ENCODE measurements around the gene CPSF4L.

The CPSF4L gene

DNA sequence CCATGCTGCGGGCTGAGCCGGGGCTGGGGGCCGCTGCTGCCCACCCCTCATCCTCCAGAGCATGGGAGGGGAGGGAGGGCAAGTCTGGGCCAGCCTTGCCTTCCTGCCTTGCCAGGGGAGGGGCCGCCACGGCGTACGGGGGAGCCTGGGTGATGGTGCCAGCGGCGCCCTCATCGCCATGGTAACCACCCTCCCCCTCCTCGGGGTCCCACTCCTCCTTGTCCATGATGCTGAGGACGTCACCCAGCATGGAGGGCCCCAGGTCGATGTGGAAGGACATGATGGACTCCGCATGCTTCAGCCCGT is 23.9 kb upstream of the CPSF4L start:
- H3K4me2 ChIP-seq (ENCODE audit: low read length) = no peak overlapping the region
- peaks cover 38% of the 10 kb centered on the region for H3K79me2 ChIP-seq
- H3K36me3 ChIP-seq (ENCODE audit: control insufficient read depth, insufficient read depth, low read length) = no peaks in the 10 kb centered on the region
- no peak overlapping the region for H3K4me3 ChIP-seq (ENCODE audit: low read depth, low read length)
- H3K9ac ChIP-seq = no peak overlapping the region
- H3K9me3 ChIP-seq (ENCODE audit: control insufficient read depth, low read length) = no peaks in the 10 kb centered on the region
- TF ChIP-seq, protein P1, sequence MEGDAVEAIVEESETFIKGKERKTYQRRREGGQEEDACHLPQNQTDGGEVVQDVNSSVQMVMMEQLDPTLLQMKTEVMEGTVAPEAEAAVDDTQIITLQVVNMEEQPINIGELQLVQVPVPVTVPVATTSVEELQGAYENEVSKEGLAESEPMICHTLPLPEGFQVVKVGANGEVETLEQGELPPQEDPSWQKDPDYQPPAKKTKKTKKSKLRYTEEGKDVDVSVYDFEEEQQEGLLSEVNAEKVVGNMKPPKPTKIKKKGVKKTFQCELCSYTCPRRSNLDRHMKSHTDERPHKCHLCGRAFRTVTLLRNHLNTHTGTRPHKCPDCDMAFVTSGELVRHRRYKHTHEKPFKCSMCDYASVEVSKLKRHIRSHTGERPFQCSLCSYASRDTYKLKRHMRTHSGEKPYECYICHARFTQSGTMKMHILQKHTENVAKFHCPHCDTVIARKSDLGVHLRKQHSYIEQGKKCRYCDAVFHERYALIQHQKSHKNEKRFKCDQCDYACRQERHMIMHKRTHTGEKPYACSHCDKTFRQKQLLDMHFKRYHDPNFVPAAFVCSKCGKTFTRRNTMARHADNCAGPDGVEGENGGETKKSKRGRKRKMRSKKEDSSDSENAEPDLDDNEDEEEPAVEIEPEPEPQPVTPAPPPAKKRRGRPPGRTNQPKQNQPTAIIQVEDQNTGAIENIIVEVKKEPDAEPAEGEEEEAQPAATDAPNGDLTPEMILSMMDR (IDR thresholded peaks at IDR 0.05) = no peak
- H3K4me1 ChIP-seq = peaks cover 16% of the 10 kb centered on the region
- H2AFZ ChIP-seq = no peak overlapping the region
- H3K27me3 ChIP-seq (ENCODE audit: control insufficient read depth, insufficient read depth, low read length) = no peaks in the 10 kb centered on the region
- no peak overlapping the region for H3K27ac ChIP-seq

DNA sequence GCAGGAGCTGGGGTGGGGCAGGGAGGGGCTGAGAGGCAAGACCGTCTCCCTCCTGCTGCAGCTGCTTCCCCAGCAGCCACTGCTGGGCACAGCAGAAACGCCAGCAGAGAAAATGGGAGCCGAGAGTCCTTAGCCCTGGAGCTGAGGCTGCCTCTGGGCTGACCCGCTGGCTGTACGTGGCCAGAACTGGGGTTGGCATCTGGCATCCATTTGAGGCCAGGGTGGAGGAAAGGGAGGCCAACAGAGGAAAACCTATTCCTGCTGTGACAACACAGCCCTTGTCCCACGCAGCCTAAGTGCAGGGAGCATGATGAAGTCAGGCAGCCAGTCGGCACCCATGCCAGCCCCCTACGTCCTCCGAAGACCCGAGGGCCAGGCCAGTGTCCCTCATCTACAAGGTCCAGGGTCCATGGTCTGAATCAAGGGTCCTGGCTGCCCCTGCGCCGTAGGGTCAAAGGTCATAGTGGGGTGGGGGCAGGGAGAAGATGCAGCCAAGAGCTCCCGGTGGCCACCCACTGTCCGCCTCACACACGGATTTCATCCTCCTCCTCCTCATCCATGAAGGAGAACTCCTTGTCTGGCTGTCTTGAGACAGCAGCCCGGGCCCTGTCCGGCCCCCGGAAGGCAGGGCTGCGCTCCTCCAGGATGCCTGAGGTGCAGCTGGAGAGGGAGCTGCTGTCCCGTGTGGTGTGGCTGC is 23.4 kb upstream of the CPSF4L start:
- Histone ChIP-seq H2AFZ (no peak overlapping the region), H3K36me3 (ENCODE audit: control insufficient read depth, insufficient read depth, low read length) (no peaks in the 10 kb centered on the region), H3K9ac (no peak overlapping the region), H3K4me2 (ENCODE audit: low read length) (no peak overlapping the region), H3K27ac (no peak overlapping the region), H3K79me2 (peaks cover 34% of the 10 kb centered on the region), H3K27me3 (ENCODE audit: control insufficient read depth, insufficient read depth, low read length) (no peaks in the 10 kb centered on the region), H3K9me3 (ENCODE audit: control insufficient read depth, low read length) (no peaks in the 10 kb centered on the region), H3K4me1 (peaks cover 11% of the 10 kb centered on the region), H3K4me3 (ENCODE audit: low read depth, low read length) (no peak overlapping the region)
- TF ChIP-seq, protein P1 (IDR thresholded peaks at IDR 0.05) = no peak

DNA sequence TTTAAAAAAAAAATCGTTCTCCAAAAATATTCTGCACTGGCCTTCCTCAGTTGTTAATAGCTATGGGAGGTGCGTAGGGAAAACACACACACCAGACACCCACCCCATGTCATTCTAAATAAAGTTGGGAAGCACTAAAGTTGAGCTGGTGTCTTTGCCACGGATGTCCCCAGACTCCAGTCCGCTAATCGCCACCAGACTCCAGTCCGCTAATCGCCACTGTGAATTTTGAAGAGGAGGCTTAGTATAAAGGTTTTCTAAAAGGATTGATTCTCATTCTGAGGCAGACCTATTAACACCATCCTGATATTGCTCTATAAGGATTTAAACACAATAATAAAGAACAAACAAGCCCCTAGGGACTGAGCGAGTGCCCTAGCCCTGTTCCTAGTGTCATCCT is 22.7 kb upstream of the CPSF4L start:
- H3K4me3 ChIP-seq (ENCODE audit: low read depth, low read length) = no peak overlapping the region
- H3K4me1 ChIP-seq = peaks cover 9% of the 10 kb centered on the region
- H3K9me3 ChIP-seq (ENCODE audit: control insufficient read depth, low read length) = no peaks in the 10 kb centered on the region

DNA sequence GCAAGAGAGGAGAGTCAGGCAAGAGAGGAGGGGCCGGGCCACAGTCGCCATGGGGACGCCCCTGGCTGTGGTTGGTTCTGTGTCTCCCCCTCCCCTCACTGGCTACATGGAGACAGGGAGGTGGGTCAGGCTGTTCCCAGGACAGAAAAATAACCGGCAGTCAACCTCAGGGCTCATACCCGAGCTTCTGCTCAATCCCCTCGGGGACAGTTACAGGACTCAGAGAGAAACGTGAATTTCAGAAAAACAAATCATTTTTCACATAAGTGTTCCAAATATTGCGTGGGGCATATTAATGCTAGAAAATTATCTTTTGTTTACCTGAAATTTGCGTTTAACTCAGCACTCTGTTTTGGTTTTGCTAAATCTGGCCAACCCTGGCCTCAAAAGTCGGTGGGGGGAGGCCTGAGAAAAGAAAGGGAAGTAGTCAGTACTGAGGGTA is 22.2 kb upstream of the CPSF4L start:
- TF ChIP-seq, protein P1 (IDR thresholded peaks at IDR 0.05) = no peak
- no peak overlapping the region for H3K4me2 ChIP-seq (ENCODE audit: low read length)
- no peaks in the 10 kb centered on the region for H3K27me3 ChIP-seq (ENCODE audit: control insufficient read depth, insufficient read depth, low read length)
- H2AFZ ChIP-seq = no peak overlapping the region
- H3K79me2 ChIP-seq = peaks cover 31% of the 10 kb centered on the region
- H3K9me3 ChIP-seq (ENCODE audit: control insufficient read depth, low read length) = no peaks in the 10 kb centered on the region
- H3K36me3 ChIP-seq (ENCODE audit: control insufficient read depth, insufficient read depth, low read length) = no peaks in the 10 kb centered on the region
- no peak overlapping the region for H3K9ac ChIP-seq
- H3K27ac ChIP-seq = no peak overlapping the region
- H3K4me1 ChIP-seq = peaks cover 8% of the 10 kb centered on the region
- H3K4me3 ChIP-seq (ENCODE audit: low read depth, low read length) = no peak overlapping the region

More for the DNA sequence above, 22.7 kb upstream of the CPSF4L start:
- TF ChIP-seq, protein P1 (IDR thresholded peaks at IDR 0.05) = no peak
- Histone ChIP-seq H3K27me3 (ENCODE audit: control insufficient read depth, insufficient read depth, low read length) (no peaks in the 10 kb centered on the region), H3K9ac (no peak overlapping the region), H3K27ac (no peak overlapping the region), H3K4me2 (ENCODE audit: low read length) (no peak overlapping the region), H2AFZ (no peak overlapping the region), H3K79me2 (peaks cover 31% of the 10 kb centered on the region), H3K36me3 (ENCODE audit: control insufficient read depth, insufficient read depth, low read length) (no peaks in the 10 kb centered on the region)

DNA sequence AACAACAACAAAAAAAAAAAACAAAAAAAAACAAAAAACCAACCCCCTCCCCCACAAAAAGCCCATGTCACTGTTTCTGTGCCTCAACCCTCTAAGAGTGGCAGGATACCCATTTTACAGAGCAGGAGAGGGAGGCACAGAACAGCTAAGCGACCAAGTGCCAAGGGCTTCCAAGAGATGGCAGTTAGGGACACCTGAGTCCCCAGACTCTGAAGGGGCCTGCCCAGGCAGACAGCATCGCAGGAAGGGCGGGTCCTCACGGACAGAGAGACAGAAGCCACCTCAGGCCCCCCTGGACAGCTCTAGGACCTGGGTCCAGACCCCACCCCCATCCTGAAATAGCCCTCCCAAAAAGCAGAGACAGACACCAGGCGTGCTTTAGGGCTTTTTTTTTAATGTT is 21.6 kb upstream of the CPSF4L start:
- TF ChIP-seq, protein P1 (IDR thresholded peaks at IDR 0.05) = no peak
- Histone ChIP-seq H2AFZ (no peak overlapping the region), H3K36me3 (ENCODE audit: control insufficient read depth, insufficient read depth, low read length) (no peaks in the 10 kb centered on the region), H3K9me3 (ENCODE audit: control insufficient read depth, low read length) (no peaks in the 10 kb centered on the region), H3K27me3 (ENCODE audit: control insufficient read depth, insufficient read depth, low read length) (no peaks in the 10 kb centered on the region), H3K4me2 (ENCODE audit: low read length) (no peak overlapping the region), H3K4me1 (peaks cover 11% of the 10 kb centered on the region), H3K27ac (no peak overlapping the region), H3K79me2 (peaks cover 28% of the 10 kb centered on the region), H3K9ac (no peak overlapping the region), H3K4me3 (ENCODE audit: low read depth, low read length) (no peak overlapping the region)
